Measurements from ENCODE around the gene N4BP3.

The N4BP3 gene

GRCh38 chr5:178104492-178104891, 8.8 kb upstream of the N4BP3 start:
- DNase-seq = no peak

GRCh38 chr5:178106086-178106485, 7.2 kb upstream of the N4BP3 start:
- DNase-seq = no peak

DNA sequence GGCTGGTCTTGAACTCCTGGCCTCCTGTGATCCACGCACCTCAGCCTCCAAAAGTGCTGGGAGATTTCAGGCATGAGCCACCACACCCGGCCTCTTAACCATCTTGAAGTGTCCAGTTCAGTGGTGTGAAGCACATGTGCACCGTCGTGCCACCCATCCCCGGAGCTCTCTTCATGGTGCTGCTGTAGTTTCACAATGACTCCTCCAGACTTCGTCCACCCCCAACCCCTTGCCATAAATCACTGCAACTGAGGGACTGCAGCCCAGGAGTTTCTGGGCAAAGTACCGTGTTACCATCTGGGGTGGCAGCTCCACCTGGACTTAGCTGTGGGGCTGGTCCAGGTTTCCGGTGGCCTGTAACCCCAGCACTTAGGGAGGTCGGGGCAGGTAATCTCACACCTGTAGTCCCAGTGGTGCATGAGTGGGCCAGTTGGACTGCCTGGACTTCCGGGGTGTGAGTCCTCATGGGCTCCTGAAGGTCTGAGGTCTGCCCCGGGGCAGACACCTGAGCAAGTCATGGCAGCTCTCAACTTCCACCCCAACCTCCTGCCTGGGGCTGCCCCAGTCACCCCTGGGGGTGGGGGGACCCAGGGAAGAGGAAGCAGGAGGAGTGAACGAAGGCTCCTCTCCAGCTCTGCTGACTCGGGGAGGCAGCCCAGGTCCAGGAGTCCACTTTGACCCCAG, 6.6 kb upstream of the N4BP3 start:
- no peak for DNase-seq

- DNase-seq = no peak
Measured at GRCh38 chr5:178107756-178108310, 5.5 kb upstream of the N4BP3 start.

DNA sequence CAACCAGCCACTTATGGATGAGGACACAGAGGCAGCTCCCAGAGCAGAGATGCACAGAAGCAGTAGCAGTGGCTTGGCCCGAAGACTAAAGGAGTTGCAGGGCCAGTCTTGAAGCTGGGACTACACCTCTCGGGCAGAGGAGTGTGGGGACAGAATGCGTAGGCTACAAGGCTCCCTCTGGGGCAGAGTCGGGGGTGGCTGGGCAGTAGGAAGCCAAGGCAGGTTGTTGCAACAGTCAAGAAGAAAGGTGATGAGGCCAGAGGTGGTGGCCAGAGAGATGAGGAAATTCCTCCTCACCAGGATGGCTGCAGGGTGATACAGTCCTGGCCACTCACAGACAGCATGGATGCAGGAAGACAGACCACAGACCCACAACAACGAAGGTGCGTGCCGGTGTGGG, 4.9 kb upstream of the N4BP3 start:
- DNase-seq = no peak

DNA sequence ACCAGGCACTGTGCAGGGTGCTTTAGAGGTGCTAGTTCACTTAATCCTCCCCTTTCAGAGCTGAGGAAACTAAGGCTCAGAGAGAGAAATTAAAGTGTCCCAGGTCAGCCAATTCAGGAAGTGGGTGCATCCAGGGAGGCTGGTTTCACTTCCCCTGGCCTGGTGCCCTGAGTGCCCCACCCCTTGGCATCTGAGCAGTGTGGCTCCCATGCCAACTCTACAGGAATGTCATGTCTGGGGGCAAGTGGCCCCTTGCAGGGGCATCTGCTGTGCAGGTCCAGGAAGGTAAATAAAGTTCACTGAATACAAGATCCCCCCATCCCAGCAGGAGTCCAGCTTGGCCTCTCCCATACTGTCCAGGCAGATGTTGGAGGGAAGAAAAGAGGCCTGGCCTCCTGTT, 4.4 kb upstream of the N4BP3 start:
- DNase-seq = no peak

GRCh38 chr5:178110511-178110910, 2.8 kb upstream of the N4BP3 start:
- DNase-seq = no peak

DNA sequence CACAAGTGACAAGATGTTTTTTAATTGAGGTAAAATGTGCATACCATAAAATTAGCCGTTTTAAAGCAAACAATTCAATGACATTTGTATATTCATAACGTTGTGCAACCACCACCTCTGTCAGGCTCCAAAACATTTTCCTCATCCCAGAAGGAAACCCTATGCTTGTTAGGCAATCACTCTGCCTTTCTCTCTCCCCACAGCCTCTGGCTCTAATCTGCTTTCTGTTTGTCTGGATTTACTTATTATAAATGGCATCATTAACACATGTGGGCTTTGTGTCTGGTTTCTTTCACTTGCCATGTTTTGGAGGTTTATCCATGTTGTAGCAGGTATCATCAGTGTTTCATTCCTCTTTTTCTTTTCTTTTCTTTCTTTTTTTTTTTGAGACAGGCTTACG, 1.4 kb upstream of the N4BP3 start:
- DNase-seq = no peak

GRCh38 chr5:178112545-178112944, 787 bp upstream of the N4BP3 start:
- no peak for DNase-seq

- DNase-seq = no peak
Measured at GRCh38 chr5:178113841-178114324, 551 bp downstream of the N4BP3 start.

DNA sequence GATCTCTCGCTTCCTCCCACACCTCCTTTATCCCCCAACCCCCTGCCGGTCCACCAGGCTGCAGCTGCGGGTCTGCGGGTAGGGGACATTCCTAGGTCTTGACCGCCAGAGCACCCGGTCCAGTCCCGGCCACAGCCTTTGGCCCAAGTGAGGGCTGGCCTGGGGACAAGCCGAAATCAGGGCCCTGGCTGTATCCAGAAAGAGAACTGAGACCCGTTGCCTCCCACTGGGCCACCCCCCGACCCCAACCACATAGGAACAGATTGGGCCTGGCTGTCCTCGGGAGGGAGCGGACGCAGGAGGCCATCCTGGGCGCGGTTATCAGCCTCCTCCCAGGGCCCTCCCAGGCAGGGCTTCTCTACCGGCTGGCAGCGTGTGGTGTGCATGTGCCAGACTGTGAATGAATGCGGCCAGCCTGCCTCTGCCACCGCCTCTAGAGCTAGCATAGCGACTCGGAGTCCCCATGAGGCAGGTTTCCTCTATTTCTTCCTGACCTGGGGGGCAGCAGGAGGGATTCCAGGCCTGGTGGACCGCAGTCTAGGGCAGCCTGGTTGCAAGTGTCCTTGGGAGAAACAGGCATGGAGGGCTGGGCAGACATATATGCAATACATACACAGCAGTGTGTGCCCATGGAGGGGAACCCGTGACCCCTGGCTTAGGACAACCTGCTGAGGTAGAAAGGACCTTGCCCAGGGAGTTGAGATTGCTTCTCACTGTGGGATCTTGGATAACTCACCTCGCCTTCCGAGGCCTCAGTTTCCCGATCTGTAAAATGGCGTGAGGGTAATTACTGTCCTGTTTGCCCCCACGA, 1.2 kb downstream of the N4BP3 start:
- no peak for DNase-seq

DNA sequence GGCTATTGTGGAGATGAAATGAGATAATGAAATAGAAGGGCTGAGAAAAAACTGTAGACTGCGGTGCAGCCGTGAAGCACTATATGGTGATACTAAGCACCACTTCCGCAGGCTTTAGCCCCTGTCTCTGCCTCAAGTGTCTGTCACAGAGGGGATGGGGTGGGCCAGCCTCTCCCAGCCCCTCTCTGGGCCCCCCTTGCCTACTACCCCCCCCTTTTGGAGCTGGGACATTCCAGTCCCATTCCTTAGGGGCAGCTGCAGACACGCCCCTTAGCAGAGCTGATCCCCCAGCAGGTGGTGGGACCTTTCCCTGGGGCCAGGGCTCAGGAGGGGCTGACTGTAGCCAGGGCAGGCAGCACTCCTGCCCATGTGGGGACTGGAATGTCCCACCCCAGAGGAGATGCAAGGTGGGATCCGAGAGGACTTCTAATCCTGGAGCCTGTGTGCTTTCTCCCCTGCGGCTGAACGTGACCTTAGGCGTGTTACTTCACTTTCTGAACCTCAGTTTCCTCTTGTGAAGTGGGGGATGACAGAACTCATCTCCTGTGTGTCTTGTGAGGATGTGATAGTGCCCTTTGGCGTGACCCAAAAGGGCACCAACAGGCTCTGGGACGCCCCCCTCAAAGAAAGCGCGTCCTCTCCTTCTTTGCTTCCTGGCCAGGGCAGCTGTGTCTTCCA, 1.9 kb downstream of the N4BP3 start:
- no peak for DNase-seq

- no peak for DNase-seq
Measured at GRCh38 chr5:178115814-178116142, 2.4 kb downstream of the N4BP3 start.

DNA sequence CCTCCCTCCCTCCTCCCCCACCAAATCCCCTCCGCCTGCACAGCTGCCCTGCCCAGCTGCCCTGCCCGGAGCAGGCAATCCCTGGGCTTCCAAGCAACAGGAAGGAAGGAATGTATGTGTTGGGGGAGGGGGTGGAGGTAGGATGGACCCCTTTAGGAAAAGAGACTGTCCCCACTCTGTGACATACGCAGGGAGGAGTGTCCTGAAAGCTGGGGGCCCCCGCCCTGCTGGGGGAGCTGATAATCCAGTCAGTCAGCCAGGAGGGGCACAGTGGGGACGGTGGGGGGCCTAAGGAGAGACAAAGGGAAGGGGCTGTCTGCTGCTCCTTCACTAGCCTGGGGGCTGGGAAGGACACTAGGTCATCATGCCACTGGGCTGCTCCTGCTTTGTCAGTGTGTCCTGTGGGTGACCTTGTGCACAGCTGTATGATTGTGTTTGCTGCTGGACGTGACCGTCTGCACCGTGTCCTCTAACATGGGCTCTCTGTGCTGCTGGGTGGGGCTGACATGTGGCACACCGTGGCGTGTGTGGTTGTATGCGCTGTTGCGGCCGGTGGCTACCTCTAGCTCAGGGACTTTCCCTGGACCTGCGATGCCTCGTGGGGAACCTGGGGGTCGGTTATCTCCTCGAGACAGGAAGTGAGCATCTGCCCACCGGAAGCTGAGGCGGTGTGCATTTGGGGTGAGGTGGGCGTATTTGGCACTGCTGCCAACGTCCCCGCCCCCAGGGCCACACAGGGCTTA, 3.0 kb downstream of the N4BP3 start:
- DNase-seq = no peak

DNA sequence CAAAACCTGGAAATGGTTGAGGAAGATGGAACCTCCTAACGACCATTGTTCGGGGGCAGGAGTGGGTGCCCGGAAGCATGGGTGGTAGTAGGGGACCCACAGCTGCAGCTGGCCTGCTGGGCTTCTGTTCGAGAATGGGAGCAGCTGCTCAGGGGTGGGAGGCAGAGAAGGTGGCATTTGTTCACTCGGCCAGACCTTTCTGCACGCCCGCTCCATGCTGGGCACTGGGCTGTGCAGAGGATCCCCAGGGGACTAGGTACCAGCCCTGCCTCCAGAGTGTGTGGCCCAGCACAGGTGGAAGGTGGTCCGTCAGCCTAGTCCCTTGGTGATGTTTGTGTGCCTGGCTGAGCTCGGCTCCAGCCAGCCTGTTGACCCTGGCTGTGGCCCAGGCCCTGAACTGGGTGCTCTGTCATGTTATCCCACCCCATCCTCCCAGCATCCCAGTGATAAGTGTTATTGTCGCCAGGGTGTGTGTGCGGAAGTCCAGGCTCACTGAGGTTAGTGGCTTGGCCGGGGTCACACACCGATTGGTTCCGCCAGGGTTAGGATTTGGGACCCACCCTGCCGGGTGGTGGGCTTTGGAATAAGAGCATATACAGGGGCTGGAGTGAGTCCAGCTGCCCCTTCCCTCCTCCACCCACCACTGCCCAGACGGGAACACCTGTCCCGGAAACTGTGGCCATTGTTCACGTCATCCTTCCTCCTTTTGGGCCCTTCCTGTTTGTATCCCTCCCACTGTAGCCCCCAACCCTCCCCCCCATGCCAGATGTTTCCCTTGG, 4.8 kb downstream of the N4BP3 start:
- DNase-seq = no peak

DNA sequence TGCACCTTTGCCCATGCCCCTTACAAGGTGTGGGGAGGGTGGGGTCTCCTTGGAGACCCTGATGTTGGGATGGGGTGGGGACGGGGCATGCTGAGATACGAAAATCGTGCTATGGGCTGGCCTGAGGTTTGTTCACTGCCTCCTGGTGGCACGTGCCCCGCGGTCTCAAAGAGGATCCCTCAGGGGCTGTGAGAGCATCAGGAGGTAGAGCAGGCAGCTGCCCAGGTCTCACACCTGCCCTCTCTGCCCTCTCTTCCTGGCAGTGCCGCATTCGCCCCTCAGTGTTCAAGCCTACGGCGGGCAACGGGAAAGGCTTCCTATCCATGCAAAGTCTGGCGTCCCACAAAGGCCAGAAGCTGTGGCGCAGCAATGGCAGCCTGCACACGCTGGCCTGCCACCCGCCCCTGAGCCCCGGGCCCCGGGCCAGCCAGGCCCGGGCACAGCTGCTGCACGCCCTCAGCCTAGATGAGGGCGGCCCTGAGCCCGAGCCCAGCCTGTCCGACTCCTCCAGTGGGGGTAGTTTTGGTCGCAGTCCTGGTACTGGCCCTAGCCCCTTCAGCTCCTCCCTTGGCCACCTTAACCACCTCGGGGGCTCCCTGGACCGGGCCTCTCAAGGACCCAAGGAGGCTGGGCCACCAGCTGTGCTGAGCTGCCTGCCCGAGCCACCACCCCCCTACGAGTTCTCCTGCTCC, 6.7 kb downstream of the N4BP3 start:
- no peak for DNase-seq

DNA sequence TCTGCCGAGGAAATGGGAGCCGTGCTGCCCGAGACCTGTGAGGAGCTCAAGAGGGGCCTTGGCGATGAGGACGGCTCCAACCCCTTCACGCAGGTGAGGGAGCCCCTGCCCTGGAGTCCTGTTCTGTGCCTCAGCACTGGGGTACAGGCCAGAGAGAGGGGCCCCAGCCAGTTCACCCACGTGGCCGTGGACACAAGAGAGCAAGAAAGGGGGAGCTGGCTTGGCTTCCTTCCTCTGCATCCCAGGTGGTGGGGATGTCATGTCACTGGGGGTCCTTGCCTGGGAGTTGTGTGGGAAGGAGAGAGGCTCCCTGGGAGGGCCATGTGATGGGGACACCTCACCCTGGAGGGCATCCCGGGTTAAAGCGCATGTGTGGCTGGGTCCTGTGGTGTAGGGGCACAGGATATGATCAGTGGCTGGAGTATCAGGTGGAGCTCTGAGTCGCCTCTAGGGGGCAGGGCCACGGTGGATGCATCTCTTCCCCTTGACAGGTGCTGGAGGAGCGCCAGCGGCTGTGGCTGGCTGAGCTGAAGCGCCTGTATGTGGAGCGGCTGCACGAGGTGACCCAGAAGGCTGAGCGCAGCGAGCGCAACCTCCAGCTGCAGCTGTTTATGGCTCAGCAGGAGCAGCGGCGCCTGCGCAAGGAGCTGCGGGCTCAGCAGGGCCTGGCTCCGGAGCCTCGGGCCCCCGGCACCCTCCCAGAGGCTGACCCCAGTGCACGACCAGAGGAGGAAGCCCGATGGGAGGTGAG, 7.5 kb downstream of the N4BP3 start:
- no peak for DNase-seq

DNA sequence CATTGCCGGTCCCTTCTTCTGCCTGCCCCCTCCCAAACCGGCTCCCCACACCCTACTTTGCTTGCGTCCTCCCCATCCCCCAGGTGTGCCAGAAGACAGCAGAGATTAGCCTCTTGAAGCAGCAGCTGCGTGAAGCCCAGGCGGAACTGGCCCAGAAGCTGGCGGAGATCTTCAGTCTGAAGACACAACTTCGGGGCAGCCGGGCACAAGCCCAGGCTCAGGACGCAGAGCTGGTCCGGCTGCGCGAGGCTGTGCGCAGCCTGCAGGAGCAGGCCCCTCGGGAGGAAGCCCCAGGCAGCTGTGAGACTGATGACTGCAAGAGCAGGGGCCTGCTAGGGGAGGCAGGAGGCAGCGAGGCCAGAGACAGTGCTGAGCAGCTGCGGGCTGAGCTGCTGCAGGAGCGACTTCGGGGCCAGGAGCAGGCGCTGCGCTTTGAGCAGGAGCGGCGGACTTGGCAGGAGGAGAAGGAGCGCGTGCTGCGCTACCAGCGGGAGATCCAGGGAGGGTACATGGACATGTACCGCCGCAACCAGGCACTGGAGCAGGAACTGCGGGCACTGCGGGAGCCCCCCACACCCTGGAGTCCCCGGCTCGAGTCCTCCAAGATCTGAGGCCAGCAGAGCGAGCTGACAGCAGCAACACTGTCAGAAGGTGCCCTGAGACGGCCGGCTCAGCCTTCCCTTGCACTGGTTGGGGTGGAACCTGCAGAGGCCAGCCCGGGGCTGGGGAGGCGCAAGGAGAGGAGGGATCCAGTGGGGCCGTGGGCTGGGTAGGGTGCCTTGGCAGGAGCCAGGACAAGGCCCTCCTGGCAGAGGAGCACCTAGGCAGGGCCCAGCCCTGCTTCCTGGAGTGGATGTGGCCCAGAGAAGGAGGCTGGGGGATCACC, 8.3 kb downstream of the N4BP3 start:
- DNase-seq = no peak

DNA sequence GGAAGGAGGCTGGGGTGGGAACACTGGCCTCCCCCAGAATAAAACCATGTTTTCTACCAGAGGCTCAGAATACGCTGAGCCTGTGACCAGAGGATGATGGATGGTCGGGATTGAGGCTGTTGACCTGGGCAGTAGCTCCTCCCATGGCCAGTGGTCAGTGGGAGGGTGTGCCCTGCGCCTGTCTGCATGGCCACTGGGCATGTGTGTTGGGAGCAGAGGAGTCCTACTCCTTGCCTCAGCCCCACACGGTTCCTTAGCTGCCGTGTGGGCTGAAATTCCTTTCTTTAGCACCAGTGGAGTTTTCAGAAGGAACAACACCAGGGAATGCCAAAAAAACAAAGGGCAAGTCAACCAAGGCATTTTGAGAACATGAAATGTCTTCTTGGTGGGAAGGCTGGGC, 9.0 kb downstream of the N4BP3 start:
- no peak for DNase-seq

Measured in NCI-H1930 (cell line).